A549 (cell line): ENCODE data around the gene FSTL4. TPM values are rescaled to one million over a fixed set of nuclear protein-coding genes. Genes with fewer than 3 reads are reported as not detected.

Source experiments
- ATAC-seq, 2 experiments: fragments of 200-7000 bp in 1 of 2; fragments of >200 bp in 1 of 2; cut with Nextera tagmentation in 1 of 2; cut with Tn5 transposase in 1 of 2; 3 replicates each; pipeline versions ENCODE4 v1.8.0 to v1.9.1; 2018 to 2020; ENCODE audit warnings: mild to moderate bottlenecking in 1 of 2, moderate library complexity in 1 of 2
- CTCF ChIA-PET: fragments of 300-600 bp; sonication (Branson Sonifier 250); formaldehyde crosslinking; extraction: SDS; loops from one replicate; lab custom pipeline; 2021; ENCODE audit warnings: antibody characterized with exemption, inconsistent platforms; lab: Yijun Ruan, JAX
- POLR2A ChIA-PET: fragments of 350-600 bp; formaldehyde crosslinking; extraction: SDS; loops from one replicate; lab custom pipeline; 2021; ENCODE audit warnings: antibody characterized with exemption, inconsistent platforms; lab: Yijun Ruan, JAX
- DNase-seq, 2 experiments: peaks; one replicate each; pipeline versions ENCODE4 v3.0.0 to v3.0.0-alpha.2; 2011 to 2016; ENCODE audit warnings: low read depth in 1 of 2, low spot score in 1 of 2
- FAIRE-seq: peaks from 2 replicates; lab custom pipeline; 2011; peaks lifted over from hg19 to GRCh38; lab: Jason Lieb, UNC
- H3K27ac ChIP-seq, 2 experiments: fragments of >200 bp; sonication (Bioruptor Twin); formaldehyde crosslinking; 3 replicates each; pipeline ENCODE4 v1.5.1; 2016 to 2017
- H3K4me1 ChIP-seq: fragments of >200 bp; sonication (Bioruptor Twin); formaldehyde crosslinking; 3 replicates; pipeline ENCODE4 v1.6.1; 2016
- H3K4me2 ChIP-seq: fragments of >200 bp; sonication (Bioruptor Twin); formaldehyde crosslinking; 3 replicates; pipeline ENCODE4 v1.6.1; 2016
- H3K4me3 ChIP-seq: fragments of >200 bp; sonication (Bioruptor Twin); formaldehyde crosslinking; 3 replicates; pipeline ENCODE4 v1.5.1; 2016
- H3K9me3 ChIP-seq: fragments of >200 bp; sonication (Bioruptor Twin); formaldehyde crosslinking; 3 replicates; pipeline ENCODE4 v1.6.1; 2016
- BCL3 ChIP-seq: fragments of >200 bp; sonication (Bioruptor Twin); formaldehyde crosslinking; IDR thresholded peaks from 3 replicates; pipeline ENCODE4 v1.6.1; 2016
- BHLHE40 ChIP-seq: IDR thresholded peaks from 2 replicates; pipeline ENCODE4 v1.6.1; 2012; ENCODE audit warnings: low read depth, low read length, inconsistent platforms
- CBX2 ChIP-seq: fragments of 200-600 bp; sonication (generic); IDR thresholded peaks from 2 replicates; pipeline ENCODE4 v1.6.1; 2016; ENCODE audit warnings: low read depth, mild to moderate bottlenecking, borderline replicate concordance
- CTCF ChIP-seq: fragments of >200 bp; sonication (Bioruptor Twin); formaldehyde crosslinking; IDR thresholded peaks from 3 replicates; pipeline ENCODE4 v1.5.1; 2016
- EP300 ChIP-seq, 2 experiments: fragments of >200 bp; sonication (Bioruptor Twin); formaldehyde crosslinking; IDR thresholded peaks; 2 replicates in 1 of 2; 3 replicates in 1 of 2; pipeline ENCODE4 v1.6.1; 2016 to 2017
- ESRRA ChIP-seq: fragments of 150-350 bp; IDR thresholded peaks from 2 replicates; pipeline ENCODE4 v1.6.1; 2014; ENCODE audit warnings: mild to moderate bottlenecking, low read length, borderline replicate concordance
- FOXS1 ChIP-seq: fragments of 250-450 bp; sonication (Bioruptor Pico); IDR thresholded peaks from 2 replicates; pipeline ENCODE4 v1.5.0; 2020; ENCODE audit warnings: mild to moderate bottlenecking, moderate library complexity
- HDAC2 ChIP-seq: fragments of 200-600 bp; sonication (generic); IDR thresholded peaks from 2 replicates; pipeline ENCODE4 v1.6.1; 2016
- HMGXB4 ChIP-seq: fragments of 250-450 bp; sonication (Bioruptor Pico); IDR thresholded peaks from 2 replicates; pipeline ENCODE4 v1.5.0; 2021; ENCODE audit warnings: mild to moderate bottlenecking, moderate library complexity, borderline replicate concordance
- HOXA7 ChIP-seq: fragments of 250-450 bp; sonication (Bioruptor Pico); IDR thresholded peaks from 2 replicates; pipeline ENCODE4 v1.5.0; 2020; ENCODE audit warnings: mild to moderate bottlenecking, moderate library complexity
- JUNB ChIP-seq: fragments of >200 bp; sonication (Bioruptor Twin); formaldehyde crosslinking; IDR thresholded peaks from 2 replicates; pipeline ENCODE4 v1.6.1; 2016
- KDM1A ChIP-seq: fragments of 200-600 bp; sonication (generic); IDR thresholded peaks from 2 replicates; pipeline ENCODE4 v1.6.1; 2016; ENCODE audit warnings: low read depth, mild to moderate bottlenecking
- KDM5A ChIP-seq: fragments of 200-600 bp; sonication (generic); IDR thresholded peaks from 2 replicates; pipeline ENCODE4 v1.6.1; 2016; ENCODE audit warnings: antibody characterized with exemption, mild to moderate bottlenecking
- NFE2L2 ChIP-seq: fragments of 150-350 bp; conservative IDR thresholded peaks from 2 replicates; pipeline ENCODE4 v1.6.1; 2014; ENCODE audit warnings: low read length
- NPAS2 ChIP-seq: fragments of 250-450 bp; sonication (Bioruptor Pico); IDR thresholded peaks from 2 replicates; pipeline ENCODE4 v1.8.0; 2022; ENCODE audit warnings: mild to moderate bottlenecking, moderate library complexity, borderline replicate concordance
- NR3C1 ChIP-seq: fragments of >200 bp; sonication (Bioruptor Twin); formaldehyde crosslinking; IDR thresholded peaks from 3 replicates; pipeline ENCODE4 v1.6.1; 2017
- PBX3 ChIP-seq: IDR thresholded peaks from 2 replicates; pipeline ENCODE4 v1.6.1; 2012
- POLR2A ChIP-seq: IDR thresholded peaks from 2 replicates; pipeline ENCODE4 v1.6.1; 2012; ENCODE audit warnings: mild to moderate bottlenecking, low read length
- RCOR1 ChIP-seq: fragments of 150-350 bp; IDR thresholded peaks from 2 replicates; pipeline ENCODE4 v1.6.1; 2014; ENCODE audit warnings: antibody characterized with exemption, low read length, low read depth
- TFCP2L1 ChIP-seq: fragments of 250-450 bp; sonication (Bioruptor Pico); IDR thresholded peaks from 2 replicates; pipeline ENCODE4 v1.5.0; 2021; ENCODE audit warnings: mild to moderate bottlenecking
- ZFP36 ChIP-seq: fragments of 450-650 bp; IDR thresholded peaks from 2 replicates; pipeline ENCODE4 v1.6.1; 2014; ENCODE audit warnings: borderline replicate concordance; ENCODE audit not compliant: partially characterized antibody
- WGBS: methylation state at CpG from one replicate; pipeline ENCODE4 v1.1.6; 2017; ENCODE audit errors: missing lambda C conversion rate; 5-methylcytosine and 5-hydroxymethylcytosine counted together
- polyA plus RNA-seq, 4 experiments: library from polyadenylated mRNA; depleted of rRNA in 3 of 4; stranded (reverse); fragments of >200 nt; fragmentation: RNase III in 1 of 4; extraction: RNeasy Plus Mini Kit Qiagen cat#74134 plus additional on column Dnase treatment in 1 of 4; gene quantifications; 2 replicates in 3 of 4; 3 replicates in 1 of 4; pipeline ENCODE4 v1.2.3, GENCODE V29; 2011 to 2017

The FSTL4 gene
- polyA plus RNA-seq, 2 of the 4 experiments (the other 2 are of a cell fraction): 1.6 to 1.8 TPM

- ChIA-PET POLR2A (no interaction called here), CTCF (interaction anchor here (1.0 kb wide), 1 partner anchor 10 kb away, joined by 3 read pairs; no protein-coding TSS in a partner anchor)
- no peak overlapping the region for H3K4me3 ChIP-seq
- H3K9me3 ChIP-seq: no peaks in the 10 kb centered on the region
- no peak overlapping the region for H3K4me2 ChIP-seq
- 59% methylated on average over 7 of the region's 7 CpGs for WGBS
- TF ChIP-seq BCL3: no peak
- no peak for TF ChIP-seq CTCF
- no peak for TF ChIP-seq NPAS2 (CRISPR knock-in tag)
- TF ChIP-seq RCOR1: no peak
- DNase-seq (no peak), FAIRE-seq (no peak), ATAC-seq (no peak)
- no peak overlapping the region for H3K27ac ChIP-seq
- H3K4me1 ChIP-seq: no peaks in the 10 kb centered on the region
Observed at GRCh38 chr5:133309984-133310621, 302.2 kb downstream of the FSTL4 start.

GRCh38 chr5:133309166-133309795 lies 303.1 kb downstream of the FSTL4 start:
- POLR2A ChIA-PET: no interaction called here
- CTCF ChIA-PET: no interaction called here
- Histone ChIP-seq H3K27ac (no peak overlapping the region), H3K9me3 (no peaks in the 10 kb centered on the region), H3K4me1 (no peaks in the 10 kb centered on the region), H3K4me3 (no peak overlapping the region), H3K4me2 (no peak overlapping the region)
- TF ChIP-seq POLR2A: no peak
- TF ChIP-seq EP300 (IDR thresholded peaks at IDR 0.05): no peak
- TF ChIP-seq KDM1A: no peak
- TF ChIP-seq HDAC2: no peak
- no peak for TF ChIP-seq FOXS1 (CRISPR knock-in tag)
- TF ChIP-seq CTCF: no peak
- no peak for TF ChIP-seq HMGXB4 (CRISPR knock-in tag)
- no peak for TF ChIP-seq KDM5A
- no peak for TF ChIP-seq NFE2L2
- no peak for TF ChIP-seq JUNB
- TF ChIP-seq HOXA7 (CRISPR knock-in tag): no peak
- no peak for TF ChIP-seq ZFP36
- TF ChIP-seq ESRRA: no peak
- no peak for TF ChIP-seq NR3C1
- no peak for TF ChIP-seq CBX2
- no peak for TF ChIP-seq TFCP2L1 (CRISPR knock-in tag)
- TF ChIP-seq BHLHE40: no peak
- TF ChIP-seq PBX3: no peak
- DNase-seq: no peak
- no peak for FAIRE-seq
- WGBS: 68% methylated on average over 5 of the region's 6 CpGs
- ATAC-seq: no peak
